ENCODE results near the gene CD48.

GRCh38 chr1:160646711-160647328 lies 64.8 kb downstream of the CD48 start, which contains the start of gene SLAMF1:
- TF ChIP-seq EZH2 (IDR thresholded peaks at IDR 0.05; ENCODE audit: insufficient read depth, poor library complexity, severe bottlenecking): no peak
- no peak for TF ChIP-seq EZH2phosphoT487 (IDR thresholded peaks at IDR 0.05; ENCODE audit: insufficient read depth, low read depth)
